ENCODE measurements around the gene LHPP.

DNA sequence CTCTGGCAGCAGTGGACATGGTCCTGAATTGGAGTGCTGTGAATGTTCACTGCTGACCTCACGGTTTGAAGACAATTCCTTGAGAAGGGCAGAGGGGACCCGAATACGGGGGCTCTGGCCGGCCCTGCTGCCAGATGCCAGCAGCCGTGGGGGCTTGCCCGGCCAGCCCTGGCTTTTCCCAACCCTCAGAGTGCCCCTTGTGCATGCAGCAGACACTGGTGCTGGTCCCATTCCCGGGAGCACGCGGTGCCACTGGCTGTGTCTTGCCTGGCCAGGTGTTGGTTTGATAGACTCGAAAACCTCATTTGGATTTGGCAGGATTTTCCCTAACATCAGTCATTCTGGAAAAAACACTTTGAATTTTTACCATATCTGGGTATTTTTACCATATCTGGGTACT is 49.1 kb downstream of the LHPP start:
- TF ChIP-seq, protein P1, sequence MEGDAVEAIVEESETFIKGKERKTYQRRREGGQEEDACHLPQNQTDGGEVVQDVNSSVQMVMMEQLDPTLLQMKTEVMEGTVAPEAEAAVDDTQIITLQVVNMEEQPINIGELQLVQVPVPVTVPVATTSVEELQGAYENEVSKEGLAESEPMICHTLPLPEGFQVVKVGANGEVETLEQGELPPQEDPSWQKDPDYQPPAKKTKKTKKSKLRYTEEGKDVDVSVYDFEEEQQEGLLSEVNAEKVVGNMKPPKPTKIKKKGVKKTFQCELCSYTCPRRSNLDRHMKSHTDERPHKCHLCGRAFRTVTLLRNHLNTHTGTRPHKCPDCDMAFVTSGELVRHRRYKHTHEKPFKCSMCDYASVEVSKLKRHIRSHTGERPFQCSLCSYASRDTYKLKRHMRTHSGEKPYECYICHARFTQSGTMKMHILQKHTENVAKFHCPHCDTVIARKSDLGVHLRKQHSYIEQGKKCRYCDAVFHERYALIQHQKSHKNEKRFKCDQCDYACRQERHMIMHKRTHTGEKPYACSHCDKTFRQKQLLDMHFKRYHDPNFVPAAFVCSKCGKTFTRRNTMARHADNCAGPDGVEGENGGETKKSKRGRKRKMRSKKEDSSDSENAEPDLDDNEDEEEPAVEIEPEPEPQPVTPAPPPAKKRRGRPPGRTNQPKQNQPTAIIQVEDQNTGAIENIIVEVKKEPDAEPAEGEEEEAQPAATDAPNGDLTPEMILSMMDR (IDR thresholded peaks at IDR 0.05; ENCODE audit: insufficient read depth, low read length) = no peak
- TF ChIP-seq POLR2AphosphoS5 (IDR thresholded peaks at IDR 0.05; ENCODE audit: low read depth) = no peak
- TF ChIP-seq SPI1 (IDR thresholded peaks at IDR 0.05; ENCODE audit: borderline replicate concordance, low read depth) = no peak
- TF ChIP-seq, protein P2, sequence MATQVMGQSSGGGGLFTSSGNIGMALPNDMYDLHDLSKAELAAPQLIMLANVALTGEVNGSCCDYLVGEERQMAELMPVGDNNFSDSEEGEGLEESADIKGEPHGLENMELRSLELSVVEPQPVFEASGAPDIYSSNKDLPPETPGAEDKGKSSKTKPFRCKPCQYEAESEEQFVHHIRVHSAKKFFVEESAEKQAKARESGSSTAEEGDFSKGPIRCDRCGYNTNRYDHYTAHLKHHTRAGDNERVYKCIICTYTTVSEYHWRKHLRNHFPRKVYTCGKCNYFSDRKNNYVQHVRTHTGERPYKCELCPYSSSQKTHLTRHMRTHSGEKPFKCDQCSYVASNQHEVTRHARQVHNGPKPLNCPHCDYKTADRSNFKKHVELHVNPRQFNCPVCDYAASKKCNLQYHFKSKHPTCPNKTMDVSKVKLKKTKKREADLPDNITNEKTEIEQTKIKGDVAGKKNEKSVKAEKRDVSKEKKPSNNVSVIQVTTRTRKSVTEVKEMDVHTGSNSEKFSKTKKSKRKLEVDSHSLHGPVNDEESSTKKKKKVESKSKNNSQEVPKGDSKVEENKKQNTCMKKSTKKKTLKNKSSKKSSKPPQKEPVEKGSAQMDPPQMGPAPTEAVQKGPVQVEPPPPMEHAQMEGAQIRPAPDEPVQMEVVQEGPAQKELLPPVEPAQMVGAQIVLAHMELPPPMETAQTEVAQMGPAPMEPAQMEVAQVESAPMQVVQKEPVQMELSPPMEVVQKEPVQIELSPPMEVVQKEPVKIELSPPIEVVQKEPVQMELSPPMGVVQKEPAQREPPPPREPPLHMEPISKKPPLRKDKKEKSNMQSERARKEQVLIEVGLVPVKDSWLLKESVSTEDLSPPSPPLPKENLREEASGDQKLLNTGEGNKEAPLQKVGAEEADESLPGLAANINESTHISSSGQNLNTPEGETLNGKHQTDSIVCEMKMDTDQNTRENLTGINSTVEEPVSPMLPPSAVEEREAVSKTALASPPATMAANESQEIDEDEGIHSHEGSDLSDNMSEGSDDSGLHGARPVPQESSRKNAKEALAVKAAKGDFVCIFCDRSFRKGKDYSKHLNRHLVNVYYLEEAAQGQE (IDR thresholded peaks at IDR 0.05; ENCODE audit: insufficient replicate concordance, low read depth) = no peak
- TF ChIP-seq GABPA (IDR thresholded peaks at IDR 0.05; ENCODE audit: low read depth) = no peak
